Transverse colon (tissue), 4 donors: Measurements from ENCODE around the gene FBXO27.

ENCODE experiments used
- EP300 ChIP-seq: sonication (generic); formaldehyde crosslinking; IDR thresholded peaks from one replicate; pipeline ENCODE4 v1.6.1; 2017; ENCODE audit warnings: antibody characterized with exemption, low read depth
- POLR2AphosphoS5 ChIP-seq, 3 donors: sonication (generic); formaldehyde crosslinking; IDR thresholded peaks; one replicate each; pipeline ENCODE4 v1.6.1; 2016; ENCODE audit warnings: antibody characterized with exemption in 3 of 3
- TF ChIP-seq, protein P1 (sequence below), 5 experiments: fragments of 200-600 bp in 3 of 5; fragments of 450-650 bp in 2 of 5; sonication (generic) in 3 of 5; IDR thresholded peaks; 1 replicate in 2 of 5; 2 replicates in 3 of 5; pipeline ENCODE4 v1.5.1; 2016 to 2017; ENCODE audit warnings: antibody characterized with exemption in 5 of 5, inconsistent platforms in 3 of 5, mild to moderate bottlenecking in 2 of 5, moderate library complexity in 1 of 5

DNA sequence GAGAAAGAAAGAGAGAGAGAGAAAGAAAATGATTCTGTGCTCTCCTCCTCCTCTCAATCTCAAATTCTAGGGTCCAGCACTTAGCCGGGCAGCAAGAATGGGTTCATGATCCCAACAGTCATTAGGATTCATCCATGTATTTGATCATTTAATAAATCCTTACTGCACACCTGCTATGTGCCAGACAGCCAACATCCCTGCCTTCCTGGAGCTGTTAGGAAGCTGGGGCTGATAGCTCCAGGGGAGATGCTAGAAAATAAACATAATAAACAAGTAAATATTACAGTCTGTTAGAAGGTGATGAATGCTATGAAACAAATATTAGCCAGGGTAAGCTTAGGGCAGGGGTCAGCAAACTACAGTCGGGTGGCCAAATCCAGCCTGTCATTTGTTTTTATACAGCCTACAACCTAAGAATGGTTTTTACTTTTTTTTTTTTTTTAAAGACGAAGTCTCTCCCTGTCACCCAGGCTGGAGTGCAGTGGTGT, 41.9 kb upstream of the FBXO27 start:
- no peak for TF ChIP-seq POLR2AphosphoS5 (IDR thresholded peaks at IDR 0.05)
- TF ChIP-seq, protein P1, sequence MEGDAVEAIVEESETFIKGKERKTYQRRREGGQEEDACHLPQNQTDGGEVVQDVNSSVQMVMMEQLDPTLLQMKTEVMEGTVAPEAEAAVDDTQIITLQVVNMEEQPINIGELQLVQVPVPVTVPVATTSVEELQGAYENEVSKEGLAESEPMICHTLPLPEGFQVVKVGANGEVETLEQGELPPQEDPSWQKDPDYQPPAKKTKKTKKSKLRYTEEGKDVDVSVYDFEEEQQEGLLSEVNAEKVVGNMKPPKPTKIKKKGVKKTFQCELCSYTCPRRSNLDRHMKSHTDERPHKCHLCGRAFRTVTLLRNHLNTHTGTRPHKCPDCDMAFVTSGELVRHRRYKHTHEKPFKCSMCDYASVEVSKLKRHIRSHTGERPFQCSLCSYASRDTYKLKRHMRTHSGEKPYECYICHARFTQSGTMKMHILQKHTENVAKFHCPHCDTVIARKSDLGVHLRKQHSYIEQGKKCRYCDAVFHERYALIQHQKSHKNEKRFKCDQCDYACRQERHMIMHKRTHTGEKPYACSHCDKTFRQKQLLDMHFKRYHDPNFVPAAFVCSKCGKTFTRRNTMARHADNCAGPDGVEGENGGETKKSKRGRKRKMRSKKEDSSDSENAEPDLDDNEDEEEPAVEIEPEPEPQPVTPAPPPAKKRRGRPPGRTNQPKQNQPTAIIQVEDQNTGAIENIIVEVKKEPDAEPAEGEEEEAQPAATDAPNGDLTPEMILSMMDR (IDR thresholded peaks at IDR 0.05): no peak
- TF ChIP-seq EP300: no peak
